Measurements from ENCODE around the gene FAM98B. TPM values are rescaled to one million over a fixed set of nuclear protein-coding genes. Genes with fewer than 3 reads are reported as not detected.

FAM98B gene
- total and polyA plus RNA-seq, 9 of the 15 experiments (the other 6 are each of a cell fraction or from before 2014, with no cell fraction given), result 3.1 to 42.0 (median 9.4) TPM

- TF ChIP-seq STAT6 (CRISPR knock-in tag; IDR thresholded peaks at IDR 0.05), result no peak
- TF ChIP-seq SP2 (IDR thresholded peaks at IDR 0.05; ENCODE audit: extremely low read depth, low read depth, low read length, poor library complexity, severe bottlenecking), result no peak
- TF ChIP-seq CREM (IDR thresholded peaks at IDR 0.05; ENCODE audit: low read depth), result no peak
- TF ChIP-seq SREBF2 (CRISPR knock-in tag; IDR thresholded peaks at IDR 0.05), result no peak
- TF ChIP-seq TAF9B (IDR thresholded peaks at IDR 0.05; ENCODE audit: partially characterized antibody), result no peak
- no peak for TF ChIP-seq ZBTB5 (IDR thresholded peaks at IDR 0.05)
These were observed 25.8 kb downstream of the FAM98B start (continued) for GRCh38 chr15:38479756-38480155.

GRCh38 chr15:38481113-38481512 is 27.2 kb downstream of the FAM98B start:
- Histone ChIP-seq H3K36me3 (ENCODE audit: control insufficient read depth, insufficient read depth, low read length) (peaks cover 51% of the 10 kb centered on the region; the same call in 2 of the 3 replicates), H3K4me1 (replicated peaks in 1 of 2; ENCODE audit: control insufficient read depth in 2 of 2, insufficient read depth in 2 of 2, low read length in 2 of 2) (no peaks in the 10 kb centered on the region), H4K20me1 (replicated peaks; ENCODE audit: control insufficient read depth, insufficient read depth, low read length) (no peaks in the 10 kb centered on the region), H3K4me2 (ENCODE audit: insufficient read depth, low read length) (no peak overlapping the region), H3K27ac (ENCODE audit: extremely low read depth, low read depth, low read length) (no peak overlapping the region), H3K9me3 (replicated peaks; ENCODE audit: control insufficient read depth, insufficient read depth, low read depth, low read length) (no peaks in the 10 kb centered on the region), H2AFZ (ENCODE audit: low read depth, low read length) (no peak overlapping the region), H3K9ac (ENCODE audit: insufficient read depth in 1 of 2, low read depth in 2 of 2, low read length in 2 of 2) (no peak overlapping the region), H3K9me1 (ENCODE audit: control insufficient read depth, insufficient read depth, low read length) (no peaks in the 10 kb centered on the region), H3K79me2 (ENCODE audit: control insufficient read depth, insufficient read depth, low read length) (no peaks in the 10 kb centered on the region), H3K4me3 (no peak overlapping the region), H3K27me3 (ENCODE audit: control insufficient read depth in 2 of 2, insufficient read depth in 2 of 2, low read length in 2 of 2) (no peaks in the 10 kb centered on the region)
- ChIA-PET POLR2A (interaction anchor here (1.0 kb wide), 1 partner anchor 83 kb away, joined by 3 read pairs; no protein-coding TSS in a partner anchor), CTCF (ENCODE audit: low intra/inter-chr PET ratio) (no interaction called here)
- ATAC-seq, result no peak
- in situ Hi-C loops (cut with MboI), result no loop called here
- FAIRE-seq, result peak; percentile 32
- no TSS peak for BruUV-seq (replicated peaks)
- 77% methylated on average over 5 of the region's 5 CpGs for WGBS (ENCODE audit: insufficient coverage, low coverage, missing lambda C conversion rate)
- DNase-seq (ENCODE audit: extremely low read depth in 1 of 4, low spot score in 3 of 4), result no peak
- intact Hi-C loops (cut with micrococcal nuclease), result no loop called here
- TF ChIP-seq CEBPZ (IDR thresholded peaks at IDR 0.05; ENCODE audit: borderline replicate concordance, low read depth, low read length) (no peak), MAFG (tag; conservative IDR thresholded peaks at IDR 0.05) (peak; percentile 70), ZBTB9 (CRISPR knock-in tag; IDR thresholded peaks at IDR 0.05) (no peak), ZNF316 (IDR thresholded peaks at IDR 0.05) (peak; percentile 69), SAFB (IDR thresholded peaks at IDR 0.05; ENCODE audit: borderline replicate concordance, low read depth, low read length) (no peak), SNAPC5 (CRISPR knock-in tag; IDR thresholded peaks at IDR 0.05) (no peak)
